HCT116 (cell line): ENCODE data around the gene VANGL1. TPM values are rescaled to one million over a fixed set of nuclear protein-coding genes. Genes with fewer than 3 reads are reported as not detected.

Experiments
- ATAC-seq: fragments of 200-7000 bp; cut with Tn5 transposase; 2 replicates; pipeline ENCODE4 v1.9.1; 2020; ENCODE audit warnings: mild to moderate bottlenecking, moderate library complexity
- BruUV-seq: library from RNA; stranded (reverse); fragments of 400-500 nt; replicated peaks from 2 replicates; lab custom pipeline; 2021; lab: Mats Ljungman, UMichigan
- CTCF ChIA-PET: fragments of 300-600 bp; sonication (Branson Sonifier 250); formaldehyde crosslinking; loops from one replicate; lab custom pipeline; 2021; ENCODE audit warnings: antibody characterized with exemption; lab: Charles Lee
- POLR2A ChIA-PET: fragments of 300-600, 350-600 bp; sonication (Branson Sonifier 250); formaldehyde crosslinking; loops from one replicate; lab custom pipeline; 2021; ENCODE audit warnings: antibody characterized with exemption; lab: Charles Lee
- RAD21 ChIA-PET, 2 experiments: fragments of 300-600 bp; sonication (Branson Sonifier 250); formaldehyde crosslinking; loops; one replicate each; lab custom pipeline; 2023; ENCODE audit warnings: low total read pairs in 2 of 2; ENCODE audit not compliant: uncharacterized antibody in 2 of 2, unreplicated experiment in 2 of 2, low non-redundant PET in 1 of 2; lab: Charles Lee
- DNase-seq: peaks from one replicate; pipeline ENCODE4 v3.0.0-alpha.2; 2010; ENCODE audit warnings: low read depth, low spot score
- H2AFZ ChIP-seq: fragments of 200-600 bp; shearing (Covaris generic), sonication (generic); 2 replicates; pipeline ENCODE4 v1.6.1; 2017; ENCODE audit warnings: low read depth, mixed run types, mixed read lengths, antibody characterized with exemption, low read length; ENCODE audit not compliant: poor library complexity, severe bottlenecking
- H3K27ac ChIP-seq: 2 replicates; pipeline ENCODE4 v1.5.1; 2012; ENCODE audit warnings: low read depth, low read length
- H3K27me3 ChIP-seq: fragments of 200-600 bp; sonication (generic); 2 replicates; pipeline ENCODE4 v1.6.1; 2016; ENCODE audit warnings: mixed run types, low read length, mixed read lengths; ENCODE audit not compliant: insufficient read depth
- H3K36me3 ChIP-seq, 2 experiments: fragments of 200-500 bp in 1 of 2; fragments of 200-600 bp in 1 of 2; sonication (Bioruptor generic) in 1 of 2; sonication (generic) in 1 of 2; 2 replicates each; pipeline versions ENCODE4 v1.5.1 to v1.6.1; 2014 to 2016; ENCODE audit warnings: low read length in 2 of 2, inconsistent platforms in 1 of 2, mixed read lengths in 1 of 2, mixed run types in 1 of 2; ENCODE audit not compliant: insufficient read depth in 2 of 2, control insufficient read depth in 1 of 2
- H3K4me1 ChIP-seq, 2 experiments: fragments of 200-600 bp in 1 of 2; sonication (generic) in 1 of 2; 2 replicates each; pipeline versions ENCODE4 v1.5.1 to v1.6.1; 2012 to 2017; ENCODE audit warnings: low read length in 2 of 2, inconsistent platforms in 1 of 2, mild to moderate bottlenecking in 1 of 2, mixed read lengths in 1 of 2, mixed run types in 1 of 2, moderate library complexity in 1 of 2; ENCODE audit not compliant: insufficient read depth in 2 of 2, control insufficient read depth in 1 of 2
- H3K4me2 ChIP-seq: fragments of 200-600 bp; sonication (generic); 2 replicates; pipeline ENCODE4 v1.6.1; 2017; ENCODE audit warnings: mixed run types, low read length, mixed read lengths
- H3K4me3 ChIP-seq, 2 experiments: fragments of 200-600 bp in 1 of 2; sonication (generic) in 1 of 2; replicated peaks in 1 of 2; 2 replicates each; pipeline ENCODE4 v1.5.1; 2011 to 2016; ENCODE audit warnings: low read length in 2 of 2, control low read depth in 1 of 2, low read depth in 1 of 2, mild to moderate bottlenecking in 1 of 2, mixed read lengths in 1 of 2, mixed run types in 1 of 2
- H3K79me2 ChIP-seq: fragments of 200-600 bp; sonication (generic); 2 replicates; pipeline ENCODE4 v1.6.1; 2017; ENCODE audit warnings: mild to moderate bottlenecking, mixed run types, low read length, moderate library complexity, mixed read lengths; ENCODE audit not compliant: insufficient read depth
- H3K9ac ChIP-seq: fragments of 200-600 bp; sonication (generic); 2 replicates; pipeline ENCODE4 v1.6.1; 2016; ENCODE audit warnings: low read length, mixed read lengths
- H3K9me2 ChIP-seq: fragments of 200-600 bp; sonication (generic), shearing (Covaris generic); 2 replicates; pipeline ENCODE4 v1.6.1; 2017; ENCODE audit warnings: mixed run types, mild to moderate bottlenecking, moderate library complexity; ENCODE audit not compliant: insufficient read depth
- H3K9me3 ChIP-seq, 2 experiments: fragments of 200-500 bp in 1 of 2; fragments of 200-600 bp in 1 of 2; sonication (Bioruptor generic) in 1 of 2; sonication (generic) in 1 of 2; 2 replicates each; pipeline ENCODE4 v1.6.1; 2014 to 2017; ENCODE audit warnings: low read length in 2 of 2, mixed read lengths in 2 of 2, inconsistent platforms in 1 of 2, low read depth in 1 of 2, mild to moderate bottlenecking in 1 of 2, mixed run types in 1 of 2, moderate library complexity in 1 of 2; ENCODE audit not compliant: control insufficient read depth in 1 of 2, insufficient read depth in 1 of 2
- H4K20me1 ChIP-seq: fragments of 200-600 bp; sonication (generic), shearing (Covaris generic); 2 replicates; pipeline ENCODE4 v1.6.1; 2017; ENCODE audit warnings: mixed run types, mild to moderate bottlenecking, moderate library complexity; ENCODE audit not compliant: insufficient read depth
- CBX3 ChIP-seq: IDR thresholded peaks from 2 replicates; pipeline ENCODE4 v1.6.1; 2012; ENCODE audit warnings: low read depth
- CEBPB ChIP-seq: IDR thresholded peaks from 2 replicates; pipeline ENCODE4 v1.6.1; 2012; ENCODE audit warnings: low read depth
- ELF1 ChIP-seq: IDR thresholded peaks from 2 replicates; pipeline ENCODE4 v1.6.1; 2012; ENCODE audit warnings: low read depth, borderline replicate concordance
- EZH2phosphoT487 ChIP-seq: fragments of 200-600 bp; IDR thresholded peaks from 2 replicates; pipeline ENCODE4 v1.6.1; 2018; ENCODE audit warnings: antibody characterized with exemption, borderline replicate concordance
- FOSL1 ChIP-seq: IDR thresholded peaks from 2 replicates; pipeline ENCODE4 v1.6.1; 2012; ENCODE audit warnings: low read depth
- JUND ChIP-seq: IDR thresholded peaks from 2 replicates; pipeline ENCODE4 v1.6.1; 2012
- POLR2AphosphoS5 ChIP-seq: IDR thresholded peaks from 2 replicates; pipeline ENCODE4 v1.6.1; 2011; ENCODE audit warnings: mild to moderate bottlenecking, low read depth, low read length, moderate library complexity
- SRF ChIP-seq: IDR thresholded peaks from 2 replicates; pipeline ENCODE4 v1.6.1; 2012; ENCODE audit warnings: low read depth
- YY1 ChIP-seq: IDR thresholded peaks from 2 replicates; pipeline ENCODE4 v1.6.1; 2011; ENCODE audit warnings: low read length, low read depth, moderate library complexity, mild to moderate bottlenecking; ENCODE audit not compliant: insufficient replicate concordance; ENCODE audit errors: extremely low read depth
- intact Hi-C: fragments of 100-400 bp; cut with micrococcal nuclease; formaldehyde crosslinking; loops from 2 replicates; pipeline ENCODE4 v1.10.0; 2022
- total RNA-seq: library from RNA; stranded (reverse); gene quantifications from one replicate; pipeline ENCODE4 v1.2.1, GENCODE V29; 2021; ENCODE audit not compliant: unreplicated experiment
- TF ChIP-seq, protein P1 (sequence below), 3 experiments: fragments of 200-600 bp in 1 of 3; sonication (generic) in 1 of 3; IDR thresholded peaks in 2 of 3; conservative IDR thresholded peaks in 1 of 3; 2 replicates each; pipeline ENCODE4 v1.5.1; 2012 to 2017; ENCODE audit warnings: low read depth in 2 of 3, low read length in 2 of 3, antibody characterized with exemption in 1 of 3, borderline replicate concordance in 1 of 3, control low read depth in 1 of 3, mild to moderate bottlenecking in 1 of 3, mixed read lengths in 1 of 3, mixed run types in 1 of 3, moderate library complexity in 1 of 3; ENCODE audit not compliant: insufficient read depth in 1 of 3
- TF ChIP-seq, protein P2 (sequence below): IDR thresholded peaks from 2 replicates; pipeline ENCODE4 v1.6.1; 2011; ENCODE audit warnings: mild to moderate bottlenecking, low read length, moderate library complexity; ENCODE audit not compliant: insufficient replicate concordance; ENCODE audit errors: extremely low read depth
- TF ChIP-seq, protein P3 (sequence below): IDR thresholded peaks from 2 replicates; pipeline ENCODE4 v1.6.1; 2012; ENCODE audit warnings: low read depth
- TF ChIP-seq, protein P4 (sequence below): IDR thresholded peaks from 2 replicates; pipeline ENCODE4 v1.6.1; 2012
- TF ChIP-seq, protein P5 (sequence below): IDR thresholded peaks from 2 replicates; pipeline ENCODE4 v1.6.1; 2012

VANGL1 gene
- total RNA-seq, 1 experiment from 2014 or later, result 23.5 TPM

DNA sequence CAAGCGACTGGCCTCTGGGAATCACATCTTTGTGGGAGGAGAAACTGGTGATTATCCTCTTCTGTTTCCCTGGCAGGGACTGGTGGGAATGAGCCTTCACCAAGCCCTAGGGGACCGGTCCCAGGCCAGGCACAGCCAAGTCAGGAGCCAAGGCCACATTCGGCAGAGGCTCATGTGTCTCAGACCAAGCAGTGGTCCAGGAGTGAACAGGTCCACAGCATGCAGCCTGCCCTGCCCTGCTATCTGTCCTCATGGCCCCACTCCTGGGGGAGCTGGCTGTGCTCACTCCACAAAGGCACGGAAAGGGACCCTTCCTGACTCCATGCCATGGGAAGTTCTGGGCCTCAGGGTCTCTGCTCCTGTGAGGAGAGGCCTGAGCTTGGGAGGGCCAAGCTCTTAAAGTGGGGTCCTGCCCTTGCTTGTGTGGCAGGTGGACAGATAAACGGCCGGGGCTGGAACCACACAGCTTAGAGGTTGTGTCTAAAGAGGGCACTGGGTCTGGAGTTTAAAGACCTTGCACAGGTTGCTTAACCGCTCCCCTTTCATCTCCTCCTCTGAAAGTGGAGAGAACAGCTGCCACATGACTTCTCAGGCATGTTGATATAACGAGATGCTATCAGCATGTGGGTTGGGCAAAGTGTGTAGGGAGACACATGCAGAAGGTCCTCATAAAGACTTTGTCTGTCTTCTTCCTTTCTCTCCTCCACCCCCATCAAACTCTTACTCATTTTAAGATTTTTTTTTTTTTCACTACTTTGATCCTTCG, 69.3 kb downstream of the VANGL1 start:
- no peak overlapping the region for H3K27ac ChIP-seq
- no peaks in the 10 kb centered on the region for H3K9me2 ChIP-seq
- H2AFZ ChIP-seq, result no peak overlapping the region
- H3K4me1 ChIP-seq, result peaks cover 7 to 15% of the 10 kb centered on the region in 2 experiments; a peak in 2 of 4 replicates
- intact Hi-C loops, result no loop called here
- no peaks in the 10 kb centered on the region for H3K9me3 ChIP-seq
- ChIA-PET RAD21 (no interaction called here), POLR2A (no interaction called here), CTCF (interaction anchor here (1.5 kb wide), 1 partner anchor 54 kb away, joined by 5 read pairs; no protein-coding TSS in a partner anchor)
- no peaks in the 10 kb centered on the region for H3K36me3 ChIP-seq
- DNase-seq (no peak), ATAC-seq (no peak)
- TF ChIP-seq, protein P1, sequence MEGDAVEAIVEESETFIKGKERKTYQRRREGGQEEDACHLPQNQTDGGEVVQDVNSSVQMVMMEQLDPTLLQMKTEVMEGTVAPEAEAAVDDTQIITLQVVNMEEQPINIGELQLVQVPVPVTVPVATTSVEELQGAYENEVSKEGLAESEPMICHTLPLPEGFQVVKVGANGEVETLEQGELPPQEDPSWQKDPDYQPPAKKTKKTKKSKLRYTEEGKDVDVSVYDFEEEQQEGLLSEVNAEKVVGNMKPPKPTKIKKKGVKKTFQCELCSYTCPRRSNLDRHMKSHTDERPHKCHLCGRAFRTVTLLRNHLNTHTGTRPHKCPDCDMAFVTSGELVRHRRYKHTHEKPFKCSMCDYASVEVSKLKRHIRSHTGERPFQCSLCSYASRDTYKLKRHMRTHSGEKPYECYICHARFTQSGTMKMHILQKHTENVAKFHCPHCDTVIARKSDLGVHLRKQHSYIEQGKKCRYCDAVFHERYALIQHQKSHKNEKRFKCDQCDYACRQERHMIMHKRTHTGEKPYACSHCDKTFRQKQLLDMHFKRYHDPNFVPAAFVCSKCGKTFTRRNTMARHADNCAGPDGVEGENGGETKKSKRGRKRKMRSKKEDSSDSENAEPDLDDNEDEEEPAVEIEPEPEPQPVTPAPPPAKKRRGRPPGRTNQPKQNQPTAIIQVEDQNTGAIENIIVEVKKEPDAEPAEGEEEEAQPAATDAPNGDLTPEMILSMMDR (IDR thresholded peaks at IDR 0.05 in 2 of 3, conservative IDR thresholded peaks at IDR 0.05 in 1 of 3; ENCODE audit: borderline replicate concordance in 1 of 3, insufficient read depth in 1 of 3, low read depth in 2 of 3, low read length in 2 of 3), result no peak
- TF ChIP-seq CEBPB (no peak), SRF (no peak), FOSL1 (no peak), EZH2phosphoT487 (no peak), POLR2AphosphoS5 (no peak), CBX3 (no peak), YY1 (no peak), ELF1 (no peak), JUND (no peak)
- TF ChIP-seq, protein P2, sequence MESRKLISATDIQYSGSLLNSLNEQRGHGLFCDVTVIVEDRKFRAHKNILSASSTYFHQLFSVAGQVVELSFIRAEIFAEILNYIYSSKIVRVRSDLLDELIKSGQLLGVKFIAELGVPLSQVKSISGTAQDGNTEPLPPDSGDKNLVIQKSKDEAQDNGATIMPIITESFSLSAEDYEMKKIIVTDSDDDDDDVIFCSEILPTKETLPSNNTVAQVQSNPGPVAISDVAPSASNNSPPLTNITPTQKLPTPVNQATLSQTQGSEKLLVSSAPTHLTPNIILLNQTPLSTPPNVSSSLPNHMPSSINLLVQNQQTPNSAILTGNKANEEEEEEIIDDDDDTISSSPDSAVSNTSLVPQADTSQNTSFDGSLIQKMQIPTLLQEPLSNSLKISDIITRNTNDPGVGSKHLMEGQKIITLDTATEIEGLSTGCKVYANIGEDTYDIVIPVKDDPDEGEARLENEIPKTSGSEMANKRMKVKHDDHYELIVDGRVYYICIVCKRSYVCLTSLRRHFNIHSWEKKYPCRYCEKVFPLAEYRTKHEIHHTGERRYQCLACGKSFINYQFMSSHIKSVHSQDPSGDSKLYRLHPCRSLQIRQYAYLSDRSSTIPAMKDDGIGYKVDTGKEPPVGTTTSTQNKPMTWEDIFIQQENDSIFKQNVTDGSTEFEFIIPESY, result no peak
- TF ChIP-seq, protein P3, sequence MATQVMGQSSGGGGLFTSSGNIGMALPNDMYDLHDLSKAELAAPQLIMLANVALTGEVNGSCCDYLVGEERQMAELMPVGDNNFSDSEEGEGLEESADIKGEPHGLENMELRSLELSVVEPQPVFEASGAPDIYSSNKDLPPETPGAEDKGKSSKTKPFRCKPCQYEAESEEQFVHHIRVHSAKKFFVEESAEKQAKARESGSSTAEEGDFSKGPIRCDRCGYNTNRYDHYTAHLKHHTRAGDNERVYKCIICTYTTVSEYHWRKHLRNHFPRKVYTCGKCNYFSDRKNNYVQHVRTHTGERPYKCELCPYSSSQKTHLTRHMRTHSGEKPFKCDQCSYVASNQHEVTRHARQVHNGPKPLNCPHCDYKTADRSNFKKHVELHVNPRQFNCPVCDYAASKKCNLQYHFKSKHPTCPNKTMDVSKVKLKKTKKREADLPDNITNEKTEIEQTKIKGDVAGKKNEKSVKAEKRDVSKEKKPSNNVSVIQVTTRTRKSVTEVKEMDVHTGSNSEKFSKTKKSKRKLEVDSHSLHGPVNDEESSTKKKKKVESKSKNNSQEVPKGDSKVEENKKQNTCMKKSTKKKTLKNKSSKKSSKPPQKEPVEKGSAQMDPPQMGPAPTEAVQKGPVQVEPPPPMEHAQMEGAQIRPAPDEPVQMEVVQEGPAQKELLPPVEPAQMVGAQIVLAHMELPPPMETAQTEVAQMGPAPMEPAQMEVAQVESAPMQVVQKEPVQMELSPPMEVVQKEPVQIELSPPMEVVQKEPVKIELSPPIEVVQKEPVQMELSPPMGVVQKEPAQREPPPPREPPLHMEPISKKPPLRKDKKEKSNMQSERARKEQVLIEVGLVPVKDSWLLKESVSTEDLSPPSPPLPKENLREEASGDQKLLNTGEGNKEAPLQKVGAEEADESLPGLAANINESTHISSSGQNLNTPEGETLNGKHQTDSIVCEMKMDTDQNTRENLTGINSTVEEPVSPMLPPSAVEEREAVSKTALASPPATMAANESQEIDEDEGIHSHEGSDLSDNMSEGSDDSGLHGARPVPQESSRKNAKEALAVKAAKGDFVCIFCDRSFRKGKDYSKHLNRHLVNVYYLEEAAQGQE, result no peak
- TF ChIP-seq, protein P4, sequence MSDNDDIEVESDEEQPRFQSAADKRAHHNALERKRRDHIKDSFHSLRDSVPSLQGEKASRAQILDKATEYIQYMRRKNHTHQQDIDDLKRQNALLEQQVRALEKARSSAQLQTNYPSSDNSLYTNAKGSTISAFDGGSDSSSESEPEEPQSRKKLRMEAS, result no peak
- TF ChIP-seq, protein P5, sequence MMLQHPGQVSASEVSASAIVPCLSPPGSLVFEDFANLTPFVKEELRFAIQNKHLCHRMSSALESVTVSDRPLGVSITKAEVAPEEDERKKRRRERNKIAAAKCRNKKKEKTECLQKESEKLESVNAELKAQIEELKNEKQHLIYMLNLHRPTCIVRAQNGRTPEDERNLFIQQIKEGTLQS, result no peak
- no peaks in the 10 kb centered on the region for H4K20me1 ChIP-seq
- no peaks in the 10 kb centered on the region; the same call in 1 of the 2 replicates for H3K27me3 ChIP-seq
- no TSS peak for BruUV-seq
- no peak overlapping the region for H3K9ac ChIP-seq
- H3K79me2 ChIP-seq, result no peaks in the 10 kb centered on the region
- H3K4me2 ChIP-seq, result no peak overlapping the region
- H3K4me3 ChIP-seq, result no peak overlapping the region
